Small intestine (tissue), 7 donors: ENCODE results near the gene GHR. TPM values are rescaled to one million over a fixed set of nuclear protein-coding genes. Genes with fewer than 3 reads are reported as not detected.

Source experiments
- DNase-seq, 2 donors: peaks; one replicate each; pipeline versions ENCODE4 v3.0.0 to v3.0.0-alpha.2; 2013
- FAIRE-seq: peaks from 2 replicates; lab custom pipeline; 2012; peaks lifted over from hg19 to GRCh38; lab: Jason Lieb, UNC
- H3K27ac ChIP-seq, 3 donors: one replicate each; pipeline ENCODE4 v1.5.1; 2013; ENCODE audit warnings: low read length in 2 of 3, mild to moderate bottlenecking in 2 of 3, control low read depth in 1 of 3, inconsistent platforms in 1 of 3, low read depth in 1 of 3, moderate library complexity in 1 of 3
- H3K27me3 ChIP-seq, 3 donors: one replicate each; pipeline ENCODE4 v1.6.1; 2013; ENCODE audit warnings: low read length in 3 of 3, inconsistent platforms in 1 of 3; ENCODE audit not compliant: control insufficient read depth in 3 of 3, insufficient read depth in 3 of 3
- H3K36me3 ChIP-seq, 3 donors: one replicate each; pipeline ENCODE4 v1.6.1; 2013; ENCODE audit warnings: low read length in 3 of 3, inconsistent platforms in 1 of 3, low read depth in 1 of 3, mild to moderate bottlenecking in 1 of 3, moderate library complexity in 1 of 3; ENCODE audit not compliant: control insufficient read depth in 3 of 3, insufficient read depth in 2 of 3
- H3K4me1 ChIP-seq, 3 donors: one replicate each; pipeline ENCODE4 v1.6.1; 2013; ENCODE audit warnings: low read length in 2 of 3, inconsistent platforms in 1 of 3, low read depth in 1 of 3, mild to moderate bottlenecking in 1 of 3, moderate library complexity in 1 of 3; ENCODE audit not compliant: control insufficient read depth in 3 of 3, insufficient read depth in 2 of 3
- H3K4me3 ChIP-seq, 3 donors: one replicate each; pipeline ENCODE4 v1.5.1; 2013; ENCODE audit warnings: low read length in 3 of 3, control low read depth in 1 of 3, inconsistent platforms in 1 of 3, low read depth in 1 of 3, mild to moderate bottlenecking in 1 of 3, moderate library complexity in 1 of 3
- H3K9me3 ChIP-seq, 2 donors: one replicate each; pipeline ENCODE4 v1.6.1; 2013; ENCODE audit warnings: low read depth in 1 of 2, low read length in 1 of 2; ENCODE audit not compliant: control insufficient read depth in 2 of 2, insufficient read depth in 1 of 2
- WGBS, 3 donors: extraction: QIAGEN DNeasy Blood & Tissue Kit; methylation state at CpG; one replicate each; pipeline ENCODE4 v1.1.7; 2013; 5-methylcytosine and 5-hydroxymethylcytosine counted together
- polyA plus RNA-seq, 4 donors: library from polyadenylated mRNA; stranded (reverse) in 3 of 4; unstranded in 1 of 4; fragments of 200-250 nt in 3 of 4; fragments of 120-200 nt in 1 of 4; gene quantifications; one replicate each; pipeline versions ENCODE4 v1.2.1 to v1.2.3, GENCODE V29; 2013
- donor health status: healthy with polysubstance abuse.
- donor health status: control.
- donor health status: control.
- donor health status: Bipolar disorder and iron deficiency.
- donor health status: healthy.

Gene GHR
- polyA plus RNA-seq, 4 donors: 0.22 to 14.8 (median 1.4) TPM

- Histone ChIP-seq H3K4me3 (no peak overlapping the region), H3K9me3 (no peaks in the 10 kb centered on the region), H3K27me3 (no peaks in the 10 kb centered on the region), H3K4me1 (no peaks in the 10 kb centered on the region), H3K36me3 (no peaks in the 10 kb centered on the region), H3K27ac (no peak overlapping the region)
- WGBS, 3 donors: 83 to 89% (median 88%) methylated on average over 1 of the region's 1 CpG
- DNase-seq: no peak
- no peak for FAIRE-seq
These were observed 188.2 kb downstream of the GHR start for GRCh38 chr5:42611437-42611836.

GRCh38 chr5:42612750-42613366 lies 189.6 kb downstream of the GHR start:
- FAIRE-seq: no peak
- 64 to 78% (median 66%) methylated on average over 3 of the region's 3 CpGs for WGBS, 3 donors
- H3K4me1 ChIP-seq: no peaks in the 10 kb centered on the region
- no peak overlapping the region for H3K27ac ChIP-seq
- H3K4me3 ChIP-seq: no peak overlapping the region
- no peaks in the 10 kb centered on the region for H3K9me3 ChIP-seq
- H3K27me3 ChIP-seq: no peaks in the 10 kb centered on the region
- H3K36me3 ChIP-seq: no peaks in the 10 kb centered on the region
- no peak for DNase-seq

DNA sequence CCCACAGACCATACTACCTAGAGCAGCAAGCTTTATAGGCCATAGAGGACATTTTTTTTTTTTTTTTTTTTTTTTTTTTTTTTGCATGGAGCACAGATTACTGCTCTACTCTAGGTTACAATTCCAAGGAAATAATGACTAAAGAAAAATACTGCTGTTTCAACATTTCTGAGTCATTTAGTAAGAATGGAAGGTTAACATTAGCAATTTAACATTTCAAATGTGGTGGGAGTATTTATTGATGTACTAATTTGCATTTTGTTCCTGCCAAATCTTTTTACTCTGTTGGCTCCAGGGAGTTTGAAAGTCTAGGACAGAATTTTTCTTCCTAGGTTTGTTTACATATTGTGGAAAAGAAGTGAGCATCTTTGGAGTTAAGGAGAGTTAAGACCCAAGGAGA lies 191.3 kb downstream of the GHR start:
- H3K4me1 ChIP-seq: no peaks in the 10 kb centered on the region
- DNase-seq (no peak), FAIRE-seq (no peak)
- H3K9me3 ChIP-seq: no peaks in the 10 kb centered on the region
- no peaks in the 10 kb centered on the region for H3K27me3 ChIP-seq
- no peaks in the 10 kb centered on the region for H3K36me3 ChIP-seq
- H3K4me3 ChIP-seq: no peak overlapping the region
- H3K27ac ChIP-seq: no peak overlapping the region

DNA sequence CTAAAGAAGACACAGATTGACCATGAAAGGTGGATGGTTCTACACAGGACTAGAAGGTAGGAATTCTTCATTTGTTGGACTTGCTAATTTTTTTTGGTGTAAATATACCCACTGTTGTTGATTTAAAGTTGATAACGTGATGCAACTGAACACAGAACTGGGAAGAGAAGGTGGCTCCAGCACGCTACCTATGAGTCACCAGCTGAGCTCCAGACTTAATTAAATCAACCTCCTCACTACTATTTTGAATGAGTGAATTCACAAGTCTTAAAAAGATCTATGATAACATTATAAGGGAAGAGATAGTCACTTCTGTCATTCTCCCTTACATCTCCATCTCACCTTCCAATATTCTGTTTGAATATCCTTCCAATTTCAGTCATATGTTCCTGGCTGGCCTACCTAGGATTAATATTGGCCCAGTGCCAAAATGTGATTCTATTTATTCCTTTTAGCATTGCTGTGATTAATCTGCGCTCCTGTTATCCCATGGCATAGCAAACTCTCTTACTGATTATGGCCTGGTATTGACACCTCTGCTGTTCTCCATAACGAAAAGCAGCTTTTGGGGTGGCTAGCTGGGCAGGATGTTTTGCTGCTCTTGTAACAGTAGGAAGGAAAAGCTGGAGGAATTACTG lies 197.5 kb downstream of the GHR start:
- FAIRE-seq (no peak), DNase-seq (no peak)
- WGBS, 3 donors: 66 to 72% (median 72%) methylated on average over 4 of the region's 4 CpGs
- H3K36me3 ChIP-seq: no peaks in the 10 kb centered on the region
- H3K9me3 ChIP-seq: no peaks in the 10 kb centered on the region
- no peak overlapping the region for H3K4me3 ChIP-seq
- no peaks in the 10 kb centered on the region for H3K27me3 ChIP-seq
- no peaks in the 10 kb centered on the region for H3K4me1 ChIP-seq
- H3K27ac ChIP-seq: peak overlapping the region in 1 of 3 donors; percentile 2

DNA sequence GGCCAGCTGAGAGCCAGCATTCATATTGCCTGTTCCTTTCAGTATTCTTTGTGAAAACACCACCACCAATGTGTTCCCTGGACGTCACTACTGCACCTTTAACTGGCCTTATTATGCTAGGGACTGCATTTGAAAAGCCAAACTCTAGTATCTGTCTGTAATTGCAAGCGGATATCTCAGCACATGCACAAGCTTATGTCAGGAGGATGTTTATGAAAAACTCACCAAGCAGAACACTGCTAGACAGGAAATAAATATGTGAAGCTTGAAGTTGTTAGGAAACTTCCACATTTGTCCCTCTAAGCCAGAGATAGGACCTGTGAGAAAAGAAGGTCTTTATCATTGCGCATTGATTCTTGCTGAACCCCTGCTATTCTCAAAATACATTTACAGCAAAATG lies 198.0 kb downstream of the GHR start:
- no peaks in the 10 kb centered on the region for H3K27me3 ChIP-seq
- no peak overlapping the region for H3K4me3 ChIP-seq
- no peaks in the 10 kb centered on the region for H3K4me1 ChIP-seq
- 65 to 85% (median 71%) methylated on average over 3 of the region's 3 CpGs for WGBS, 3 donors
- peak overlapping the region in 1 of 3 donors; percentile 2 for H3K27ac ChIP-seq
- FAIRE-seq (no peak), DNase-seq (no peak)
- H3K9me3 ChIP-seq: no peaks in the 10 kb centered on the region
- H3K36me3 ChIP-seq: no peaks in the 10 kb centered on the region

GRCh38 chr5:42621662-42622061 lies 198.4 kb downstream of the GHR start:
- 3 to 13% (median 9%) methylated on average over 1 of the region's 1 CpG for WGBS, 3 donors
- Histone ChIP-seq H3K4me3 (no peak overlapping the region), H3K36me3 (no peaks in the 10 kb centered on the region), H3K27ac (no peak overlapping the region), H3K4me1 (no peaks in the 10 kb centered on the region), H3K27me3 (no peaks in the 10 kb centered on the region), H3K9me3 (no peaks in the 10 kb centered on the region)
- DNase-seq (no peak), FAIRE-seq (no peak)

DNA sequence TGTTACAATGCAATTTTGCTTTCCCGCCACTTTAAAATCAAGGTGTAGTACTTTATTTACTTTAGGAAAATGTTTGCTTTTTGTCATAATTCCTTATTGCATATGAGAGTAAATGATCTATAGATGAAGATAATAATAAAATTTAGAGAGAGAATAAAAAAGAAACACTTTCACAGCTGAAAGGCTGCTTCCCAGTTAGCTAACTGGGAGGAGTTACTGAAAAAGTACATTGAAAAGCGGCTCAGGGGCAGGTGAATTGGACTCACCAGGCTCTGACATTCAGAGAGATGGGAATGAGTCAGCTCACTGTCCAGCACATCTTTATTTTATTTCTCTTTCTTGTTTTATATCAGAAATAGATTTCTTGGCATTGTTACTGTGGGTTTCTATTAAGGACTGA lies 201.7 kb downstream of the GHR start:
- Histone ChIP-seq H3K9me3 (no peaks in the 10 kb centered on the region), H3K36me3 (no peaks in the 10 kb centered on the region), H3K27ac (no peak overlapping the region), H3K4me1 (no peaks in the 10 kb centered on the region), H3K4me3 (no peak overlapping the region), H3K27me3 (no peaks in the 10 kb centered on the region)
- WGBS, 3 donors: 77 to 88% (median 81%) methylated on average over 2 of the region's 2 CpGs
- FAIRE-seq (no peak), DNase-seq (no peak)

- DNase-seq: no peak
- WGBS, 3 donors: 69 to 76% (median 74%) methylated on average over 4 of the region's 4 CpGs
- no peak for FAIRE-seq
- no peaks in the 10 kb centered on the region for H3K9me3 ChIP-seq
- no peak overlapping the region for H3K4me3 ChIP-seq
- H3K27me3 ChIP-seq: no peaks in the 10 kb centered on the region
- no peaks in the 10 kb centered on the region for H3K36me3 ChIP-seq
- no peak overlapping the region for H3K27ac ChIP-seq
- no peaks in the 10 kb centered on the region for H3K4me1 ChIP-seq
These were observed 203.2 kb downstream of the GHR start for GRCh38 chr5:42626462-42626861.

GRCh38 chr5:42628821-42629220 lies 205.6 kb downstream of the GHR start:
- DNase-seq (no peak), FAIRE-seq (no peak)
- H3K27ac ChIP-seq: no peak overlapping the region
- H3K4me3 ChIP-seq: no peak overlapping the region
- no peaks in the 10 kb centered on the region for H3K4me1 ChIP-seq
- no peaks in the 10 kb centered on the region for H3K27me3 ChIP-seq
- no peaks in the 10 kb centered on the region for H3K9me3 ChIP-seq
- WGBS, 3 donors: 52 to 60% methylated on average over 1 of the region's 1 CpG; no CpG with 5 or more reads in 1 of the 3 donors
- no peaks in the 10 kb centered on the region for H3K36me3 ChIP-seq
